HG03432 (cell line): ENCODE data around the gene GRAMD4.

Experiments
- ATAC-seq: cut with Tn5 transposase; IDR thresholded peaks from one replicate; pipeline ENCODE4 v1.9.1; 2021; ENCODE audit warnings: mild to moderate bottlenecking, moderate library complexity; ENCODE audit not compliant: unreplicated experiment

The GRAMD4 gene

GRCh38 chr22:46682011-46682731 lies 62.0 kb downstream of the GRAMD4 start:
- no peak for ATAC-seq

- ATAC-seq = no peak
Measured at GRCh38 chr22:46684706-46685105, 64.5 kb downstream of the GRAMD4 start.

GRCh38 chr22:46686221-46687047 lies 66.2 kb downstream of the GRAMD4 start:
- no peak for ATAC-seq

- no peak for ATAC-seq
Measured at GRCh38 chr22:46687048-46687444, 66.9 kb downstream of the GRAMD4 start.

GRCh38 chr22:46687460-46687859 lies 67.3 kb downstream of the GRAMD4 start:
- ATAC-seq = no peak

GRCh38 chr22:46688949-46689348 lies 68.8 kb downstream of the GRAMD4 start:
- no peak for ATAC-seq

- no peak for ATAC-seq
Measured at GRCh38 chr22:46690146-46690545, 70.0 kb downstream of the GRAMD4 start.

- no peak for ATAC-seq
Measured at GRCh38 chr22:46691571-46691970, 71.4 kb downstream of the GRAMD4 start.

GRCh38 chr22:46693634-46694415 lies 73.6 kb downstream of the GRAMD4 start:
- ATAC-seq = no peak

GRCh38 chr22:46694416-46695170 lies 74.4 kb downstream of the GRAMD4 start:
- no peak for ATAC-seq

GRCh38 chr22:46695346-46696228 lies 75.4 kb downstream of the GRAMD4 start:
- no peak for ATAC-seq

GRCh38 chr22:46696229-46696518 lies 76.0 kb downstream of the GRAMD4 start:
- no peak for ATAC-seq

- ATAC-seq = no peak
Measured at GRCh38 chr22:46696614-46697013, 76.4 kb downstream of the GRAMD4 start.

- no peak for ATAC-seq
Measured at GRCh38 chr22:46697811-46698515, 77.8 kb downstream of the GRAMD4 start.

GRCh38 chr22:46699091-46699490 lies 78.9 kb downstream of the GRAMD4 start:
- no peak for ATAC-seq

GRCh38 chr22:46701262-46701661 lies 81.1 kb downstream of the GRAMD4 start:
- no peak for ATAC-seq

GRCh38 chr22:46703171-46703995 lies 83.2 kb downstream of the GRAMD4 start:
- ATAC-seq = no peak

- no peak for ATAC-seq
Measured at GRCh38 chr22:46703996-46704370, 83.8 kb downstream of the GRAMD4 start.

- no peak for ATAC-seq
Measured at GRCh38 chr22:46706060-46706459, 85.9 kb downstream of the GRAMD4 start.
